Stimulated activated CD4-positive, alpha-beta T cell treated with anti-CD3 and anti-CD28 coated beads, Interleukin-4, amount 100 ng/mL, for 24 hours (primary cell): ENCODE measurements around the gene HAUS1.
"Not testable (repeated sequence)": the region's sequence is repeated elsewhere in the genome, so short reads cannot be mapped to it uniquely, and the experiment has no call there.

Experiments used
- DNase-seq: peaks from one replicate; pipeline ENCODE4 v3.0.0-alpha.2; 2020

Gene HAUS1

DNA sequence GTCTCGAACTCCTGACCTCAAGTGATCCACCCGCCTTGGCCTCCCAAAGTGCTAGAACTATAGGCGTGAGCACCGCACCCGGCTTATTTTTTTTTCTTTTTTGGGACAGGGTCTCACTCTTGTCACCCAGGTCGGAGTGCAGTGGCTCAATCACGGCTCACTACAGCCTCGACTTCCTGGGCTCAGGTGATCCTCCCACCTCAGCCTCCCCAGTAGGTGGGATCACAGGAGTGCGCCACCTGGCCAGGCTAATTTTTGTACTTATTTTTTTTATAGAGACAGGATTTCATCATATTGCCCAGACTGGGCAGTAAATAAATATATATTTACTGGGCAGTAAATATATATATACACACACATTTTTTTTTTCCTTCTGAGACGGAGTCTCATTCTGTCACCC lies 8.7 kb upstream of the HAUS1 start:
- no peak for DNase-seq

DNA sequence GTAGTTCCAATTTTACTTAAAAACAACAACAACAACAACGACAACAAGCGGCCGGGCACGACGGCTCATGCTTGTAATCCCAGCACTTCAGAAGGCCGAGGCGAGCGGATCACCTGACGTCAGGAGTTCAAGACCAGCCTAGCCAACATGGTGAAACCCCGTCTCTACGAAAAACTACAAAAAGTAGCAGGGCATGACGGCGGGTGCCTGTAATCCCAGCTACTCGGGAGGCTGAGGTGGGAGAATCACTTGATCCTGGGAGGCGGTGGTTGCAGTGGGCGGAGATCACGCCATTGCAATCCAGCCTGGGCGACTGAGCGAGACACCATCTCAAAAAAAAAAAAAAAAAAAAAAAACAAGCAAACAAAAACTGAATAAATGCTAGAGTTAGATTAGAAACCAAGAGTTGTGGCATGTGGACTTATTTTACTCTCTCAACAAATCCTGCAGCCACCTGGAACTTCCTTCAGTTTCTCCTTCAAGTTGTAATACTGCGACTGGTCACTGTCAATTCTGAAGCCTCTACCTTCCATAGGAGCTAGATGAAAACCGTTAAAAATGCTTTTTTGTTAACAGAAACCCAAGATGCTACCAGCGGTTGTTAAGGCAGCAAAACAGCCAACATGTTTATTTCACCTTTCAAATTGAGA lies 7.4 kb upstream of the HAUS1 start:
- DNase-seq = no peak

DNA sequence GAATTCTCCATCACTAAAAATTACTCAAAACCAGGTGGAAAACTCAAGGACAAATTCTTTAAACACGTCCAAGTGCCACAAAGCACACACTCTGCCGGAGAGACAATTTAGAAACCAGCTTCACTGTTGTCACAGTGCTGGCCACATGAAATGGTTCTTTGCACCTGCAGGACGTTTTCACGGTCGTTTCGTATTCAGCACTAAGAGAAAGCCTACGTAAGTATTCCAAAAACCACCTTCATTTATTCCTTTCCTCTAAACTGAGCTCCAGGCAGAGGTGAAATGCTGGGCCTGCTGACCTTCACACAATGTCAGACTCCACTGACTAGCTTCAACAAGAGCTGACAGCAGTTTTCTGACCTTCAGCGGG lies 6.8 kb upstream of the HAUS1 start:
- no peak for DNase-seq

DNA sequence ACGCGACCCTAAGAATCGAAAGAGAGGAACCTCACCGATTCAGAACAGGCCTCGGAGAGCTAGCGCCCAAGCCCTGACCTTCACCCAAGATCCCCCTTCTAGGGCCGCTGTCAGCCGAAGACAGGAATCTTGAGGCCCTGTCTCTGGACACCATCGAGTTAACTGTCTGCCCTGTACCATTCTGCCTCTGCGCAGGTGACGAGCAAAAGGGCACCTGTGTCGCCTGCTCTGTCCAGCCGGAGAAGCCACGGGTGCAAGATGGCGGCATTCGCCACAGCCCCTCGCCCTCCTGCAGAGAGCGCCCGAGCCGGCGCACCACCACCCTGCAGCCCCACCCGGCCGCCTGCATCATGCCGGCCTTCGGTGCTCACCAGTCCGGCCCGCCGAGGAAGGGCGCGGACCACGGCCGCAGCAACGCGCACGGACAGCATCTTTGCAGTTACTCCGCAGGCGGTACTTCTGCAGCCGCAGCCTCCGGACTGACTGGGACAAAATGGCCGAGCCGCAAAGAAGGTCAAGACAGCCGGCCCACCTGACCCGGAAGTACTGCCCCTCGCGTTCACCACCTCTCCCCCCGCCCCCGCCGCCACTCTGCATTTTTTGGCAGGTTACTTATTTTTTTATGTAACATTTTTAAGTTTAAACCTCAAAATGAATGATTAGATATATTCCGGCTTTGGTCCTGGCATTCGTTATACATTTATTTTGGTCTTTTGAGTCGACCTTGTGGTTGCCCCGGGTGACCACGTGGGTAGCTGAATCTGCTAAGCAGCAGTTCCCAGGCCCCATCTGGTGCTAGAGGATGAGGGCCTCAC lies 6.2 kb upstream of the HAUS1 start, which contains the start of gene ATP5F1A:
Gene ATP5F1A (minus strand): TSS at position 496 of the 815 bp plus-strand sequence. CDS start 65 bp downstream, at position 431.
- DNase-seq = peak; percentile 88

DNA sequence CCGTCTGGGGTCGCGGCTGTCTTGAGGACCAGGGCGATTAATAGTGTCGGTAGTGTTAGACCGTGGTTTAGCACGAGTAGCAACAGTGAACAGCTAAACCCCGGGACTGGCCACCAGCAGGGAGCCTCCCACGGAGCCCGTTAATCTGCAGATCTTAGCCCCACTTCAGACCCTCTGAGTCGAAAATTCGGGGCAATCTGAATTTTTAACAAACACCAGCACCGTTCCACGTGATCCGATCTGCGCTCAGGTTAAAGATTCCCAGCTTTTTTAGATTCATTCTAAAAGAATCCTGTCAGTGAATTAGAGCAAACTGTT lies 5.6 kb upstream of the HAUS1 start:
- no peak for DNase-seq

DNA sequence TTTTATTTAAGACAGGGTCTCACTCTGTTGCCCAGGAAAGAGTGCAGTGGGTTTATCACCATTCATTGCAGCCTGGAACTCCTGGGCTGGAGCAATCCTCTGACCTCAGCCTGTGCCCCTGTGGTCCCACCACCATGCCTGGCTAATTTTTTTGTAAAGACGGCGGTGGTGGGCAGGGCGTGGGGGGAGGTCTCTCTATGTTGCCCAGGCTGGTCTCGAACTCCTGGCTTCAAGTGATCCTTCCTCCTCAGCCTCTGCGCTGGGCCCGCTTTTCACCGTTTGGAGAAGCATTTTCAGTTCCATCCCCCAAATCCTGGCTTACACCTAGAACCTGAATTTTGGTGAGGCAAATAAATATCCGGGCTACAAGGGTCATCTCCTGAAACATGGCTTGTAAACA lies 4.7 kb upstream of the HAUS1 start:
- no peak for DNase-seq

DNA sequence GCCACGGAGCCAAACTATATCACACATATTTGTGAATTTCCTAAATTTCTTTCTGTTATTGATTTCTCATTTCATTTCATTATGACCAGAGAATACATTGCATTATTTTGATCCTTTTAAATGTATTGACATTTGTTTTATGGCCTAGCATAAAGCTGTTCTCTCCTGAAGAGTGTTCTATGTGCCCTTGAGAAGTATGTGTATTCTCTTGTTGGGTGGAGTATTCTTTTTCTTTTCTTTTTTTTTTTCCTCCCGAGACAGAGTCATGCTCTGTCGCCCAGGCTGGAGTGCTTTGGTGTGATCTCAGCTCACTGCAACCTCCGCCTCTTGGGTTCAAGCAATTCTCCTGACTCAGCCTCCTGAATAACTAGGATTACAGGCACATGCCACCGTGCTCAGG lies 5.2 kb downstream of the HAUS1 start:
- DNase-seq = no peak

DNA sequence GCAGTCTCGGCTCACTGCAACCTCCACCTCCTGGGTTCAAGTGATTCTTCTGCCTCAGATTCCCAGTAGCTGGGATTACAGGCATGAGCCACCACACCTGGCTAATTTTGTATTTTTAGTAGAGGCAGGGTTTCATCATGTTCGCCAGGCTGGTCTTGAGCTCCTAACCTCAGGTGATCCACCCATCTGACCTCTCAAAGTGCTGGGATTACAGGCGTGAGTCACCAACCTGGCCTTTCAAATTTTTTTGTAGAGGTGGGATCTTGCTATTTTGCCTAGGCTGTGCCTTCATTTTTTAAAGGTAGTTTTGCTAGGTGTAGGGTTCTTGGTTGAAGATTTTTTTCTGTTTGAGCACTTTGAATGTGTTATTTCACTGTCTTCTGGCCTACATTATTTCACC lies 6.2 kb downstream of the HAUS1 start:
- DNase-seq = no peak

DNA sequence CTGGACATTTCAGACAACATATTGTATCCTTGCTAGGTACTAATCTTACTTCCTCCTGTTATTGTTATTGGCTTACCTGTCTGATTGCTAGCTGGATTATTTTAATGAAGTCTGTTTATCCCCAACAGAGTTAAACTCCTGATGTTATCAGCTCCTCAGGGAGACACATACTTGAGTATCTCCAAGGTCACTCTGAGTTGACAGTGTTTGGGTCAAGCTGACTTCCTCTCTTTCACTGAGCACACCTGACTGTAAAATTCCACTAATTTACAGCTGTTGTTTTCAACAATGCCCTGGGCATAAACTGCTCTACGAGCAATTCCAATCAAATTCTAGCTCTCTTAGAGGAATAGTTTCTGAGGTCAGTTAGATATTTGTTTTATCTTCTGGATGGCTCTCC lies 9.6 kb downstream of the HAUS1 start:
- DNase-seq = no peak

DNA sequence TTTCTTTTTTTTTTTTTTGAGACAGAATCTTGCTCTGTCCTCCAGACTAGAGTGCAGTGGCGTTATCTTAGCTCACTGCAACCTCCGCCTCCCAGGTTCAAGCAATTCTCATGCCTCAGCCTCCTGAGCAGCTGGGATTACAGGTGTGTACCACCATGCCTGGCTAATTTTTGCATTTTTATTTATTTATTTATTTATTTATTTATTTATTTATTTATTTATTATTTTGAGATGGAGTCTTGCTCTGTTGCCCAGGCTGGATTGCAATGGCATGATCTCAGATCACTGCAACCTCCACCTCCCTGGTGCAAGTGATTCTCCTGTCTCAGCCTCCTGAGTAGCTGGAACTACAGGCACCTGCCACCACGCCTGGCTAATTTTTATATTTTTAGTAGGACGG lies 22.4 kb downstream of the HAUS1 start:
- DNase-seq = not testable (repeated sequence)

DNA sequence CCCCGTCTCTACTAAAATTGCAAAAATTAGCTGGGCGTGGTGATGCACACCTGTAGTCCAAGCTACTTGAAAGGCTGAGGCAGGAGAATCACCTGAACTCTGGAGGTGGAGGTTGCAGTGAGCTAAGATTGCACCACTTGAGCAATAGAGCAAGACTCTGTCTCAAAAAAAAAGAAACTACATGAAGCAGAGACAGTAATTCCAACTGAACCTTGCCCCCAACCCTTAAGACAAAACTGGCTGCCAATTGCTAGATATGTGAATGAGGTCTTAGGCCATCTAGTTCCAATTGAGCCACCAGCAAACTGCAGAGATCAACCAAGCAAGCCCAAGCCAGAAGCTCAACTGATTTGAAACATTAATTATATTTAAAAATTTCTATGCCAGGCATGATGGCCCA lies 25.9 kb downstream of the HAUS1 start:
- DNase-seq = no peak

DNA sequence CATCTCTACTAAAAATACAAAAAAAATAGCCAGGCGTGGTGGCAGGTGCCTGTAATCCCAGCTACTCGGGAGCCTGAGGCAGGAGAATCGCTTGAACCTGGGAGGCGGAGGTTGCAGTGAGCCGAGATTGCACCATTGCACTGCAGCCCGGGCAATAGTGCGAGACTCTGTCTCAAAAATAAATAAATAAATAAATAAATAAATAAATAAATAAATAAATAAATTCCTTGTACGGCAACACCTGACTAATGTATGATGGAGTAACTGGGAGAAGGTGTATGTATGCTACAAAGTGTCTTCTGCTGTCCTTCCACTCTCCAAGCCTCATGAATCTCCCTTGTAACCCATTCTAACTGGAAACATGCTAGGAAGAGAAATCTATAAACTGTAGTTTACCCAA lies 26.4 kb downstream of the HAUS1 start:
- not testable (repeated sequence) for DNase-seq

DNA sequence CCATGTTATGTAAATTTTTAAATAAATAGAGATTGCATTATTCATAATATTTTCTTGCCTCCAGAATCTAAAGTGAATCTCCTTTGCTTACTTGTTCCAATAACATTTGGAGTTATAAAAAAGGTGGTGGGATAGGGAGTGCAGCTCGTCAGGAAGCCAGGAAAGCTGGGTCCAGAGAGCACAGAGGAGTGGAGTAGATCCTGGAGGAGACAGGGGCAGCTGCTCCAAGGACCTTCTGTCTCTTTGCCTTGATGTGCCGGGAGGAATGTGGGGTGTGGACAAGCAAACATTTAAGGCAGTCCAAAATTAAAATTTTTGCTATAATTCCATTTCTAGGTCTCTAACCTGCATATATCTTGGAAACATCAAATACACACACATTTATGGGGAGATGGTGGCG lies 29.3 kb downstream of the HAUS1 start:
- no peak for DNase-seq

DNA sequence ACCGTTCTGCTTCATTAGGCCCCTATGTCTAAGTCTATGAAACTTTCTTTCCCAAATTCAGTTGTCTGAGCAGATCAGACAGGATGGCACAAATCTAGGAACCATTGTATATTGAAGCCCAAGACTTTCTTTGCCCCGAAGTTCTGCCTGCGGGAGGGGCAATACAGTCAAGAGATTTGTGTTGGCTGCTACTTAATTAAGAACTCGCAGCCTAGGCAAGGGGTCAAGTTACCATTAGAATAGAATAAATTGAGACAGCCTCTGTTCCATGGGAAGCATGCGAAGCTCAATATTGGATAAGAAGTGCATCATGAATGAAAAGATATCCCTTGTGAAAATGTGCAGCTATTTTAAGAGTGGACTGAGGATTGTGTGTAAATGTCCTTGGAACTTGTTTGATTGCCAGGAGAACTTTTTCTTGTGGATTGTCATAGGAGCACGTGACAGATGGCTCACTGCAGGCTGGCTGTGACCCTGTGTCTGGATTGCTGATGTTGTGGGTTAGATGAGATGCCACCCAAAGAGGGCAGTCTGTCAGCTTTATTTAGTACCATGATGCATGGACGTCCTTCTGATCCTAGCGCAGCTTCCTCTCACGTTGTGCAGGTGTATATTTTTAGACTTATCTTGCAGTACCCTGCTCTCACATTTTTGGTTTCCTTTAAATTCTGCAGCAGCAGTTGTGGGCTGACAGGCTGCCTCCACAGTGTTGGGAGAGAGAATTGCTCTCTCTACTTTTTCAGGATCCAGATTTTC lies 30.9 kb downstream of the HAUS1 start:
- no peak for DNase-seq

DNA sequence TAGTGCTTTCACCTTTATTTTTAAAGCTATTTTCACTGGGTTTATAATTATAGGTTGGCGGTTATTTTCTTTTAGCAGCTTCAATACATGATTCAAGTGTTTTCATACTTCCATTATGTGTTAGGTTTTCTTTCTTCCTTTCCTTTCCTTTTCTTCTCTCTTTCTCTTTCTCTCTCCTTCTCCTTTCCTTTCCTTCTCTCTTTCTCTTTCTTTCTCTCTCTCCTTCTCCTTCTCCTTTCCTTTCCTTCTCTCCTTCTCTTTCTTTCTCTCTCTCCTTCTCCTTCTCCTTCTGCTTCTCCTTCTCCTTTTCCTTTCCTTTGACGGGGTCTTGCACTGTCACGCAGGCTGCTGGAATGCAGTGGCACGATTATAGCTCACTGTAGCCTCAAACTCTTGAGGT lies 36.0 kb downstream of the HAUS1 start:
- DNase-seq = no peak

DNA sequence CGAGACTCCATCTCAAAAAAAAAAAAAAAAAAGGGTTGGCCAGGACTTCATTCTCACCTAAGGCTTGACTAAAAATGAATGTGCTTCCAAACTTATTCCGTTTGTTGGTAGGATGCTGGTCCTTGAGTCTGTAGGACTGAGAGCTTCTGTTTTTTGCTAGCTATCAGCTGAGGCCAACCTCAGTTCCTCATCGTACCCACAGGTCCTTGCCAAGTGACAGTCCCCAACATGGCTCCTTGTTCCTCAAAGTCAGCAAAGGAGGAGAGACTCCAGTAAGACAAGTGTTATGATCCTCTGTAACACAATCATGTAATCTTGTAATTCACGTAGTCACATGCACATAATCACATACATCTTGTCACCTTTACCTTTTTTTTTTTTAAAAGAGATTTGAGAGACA lies 37.0 kb downstream of the HAUS1 start:
- no peak for DNase-seq

DNA sequence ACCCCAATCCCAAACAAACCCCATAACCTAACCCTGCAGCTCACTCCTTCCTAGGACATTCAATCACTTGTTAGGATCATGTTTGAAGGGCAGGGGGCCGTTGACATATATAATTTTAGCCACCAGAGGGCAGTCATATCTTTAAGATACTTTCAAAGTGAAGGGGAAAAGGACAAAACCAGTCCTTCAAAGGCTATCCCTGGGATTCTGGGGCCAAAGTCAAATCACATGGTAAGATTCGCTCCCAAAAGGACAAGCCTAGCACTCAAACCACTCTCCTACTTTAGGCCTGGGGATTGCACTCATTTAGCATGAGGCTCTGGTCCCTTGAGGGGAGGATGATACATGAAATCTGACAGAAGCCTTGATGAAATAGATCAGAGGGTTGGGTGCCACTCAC lies 44.6 kb downstream of the HAUS1 start:
- DNase-seq = peak; percentile 56

DNA sequence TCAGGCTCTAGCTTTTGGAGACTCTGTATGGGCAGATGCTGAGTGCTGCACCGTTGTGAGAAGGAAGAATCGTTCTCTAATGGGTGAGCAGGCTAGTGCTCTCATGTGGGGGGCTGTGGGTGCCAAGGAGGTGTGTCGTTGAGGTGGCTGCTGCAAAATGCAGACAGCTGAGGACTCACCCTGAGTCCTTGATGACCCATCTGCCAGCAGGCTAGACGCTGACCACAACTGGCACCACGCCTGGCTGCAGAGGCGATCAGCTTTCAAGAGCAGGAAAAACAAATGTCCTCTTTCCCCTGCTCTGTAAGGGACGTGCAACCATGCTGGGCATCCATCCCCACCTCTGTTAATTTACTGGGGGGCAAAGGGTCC lies 48.2 kb downstream of the HAUS1 start:
- DNase-seq = no peak

DNA sequence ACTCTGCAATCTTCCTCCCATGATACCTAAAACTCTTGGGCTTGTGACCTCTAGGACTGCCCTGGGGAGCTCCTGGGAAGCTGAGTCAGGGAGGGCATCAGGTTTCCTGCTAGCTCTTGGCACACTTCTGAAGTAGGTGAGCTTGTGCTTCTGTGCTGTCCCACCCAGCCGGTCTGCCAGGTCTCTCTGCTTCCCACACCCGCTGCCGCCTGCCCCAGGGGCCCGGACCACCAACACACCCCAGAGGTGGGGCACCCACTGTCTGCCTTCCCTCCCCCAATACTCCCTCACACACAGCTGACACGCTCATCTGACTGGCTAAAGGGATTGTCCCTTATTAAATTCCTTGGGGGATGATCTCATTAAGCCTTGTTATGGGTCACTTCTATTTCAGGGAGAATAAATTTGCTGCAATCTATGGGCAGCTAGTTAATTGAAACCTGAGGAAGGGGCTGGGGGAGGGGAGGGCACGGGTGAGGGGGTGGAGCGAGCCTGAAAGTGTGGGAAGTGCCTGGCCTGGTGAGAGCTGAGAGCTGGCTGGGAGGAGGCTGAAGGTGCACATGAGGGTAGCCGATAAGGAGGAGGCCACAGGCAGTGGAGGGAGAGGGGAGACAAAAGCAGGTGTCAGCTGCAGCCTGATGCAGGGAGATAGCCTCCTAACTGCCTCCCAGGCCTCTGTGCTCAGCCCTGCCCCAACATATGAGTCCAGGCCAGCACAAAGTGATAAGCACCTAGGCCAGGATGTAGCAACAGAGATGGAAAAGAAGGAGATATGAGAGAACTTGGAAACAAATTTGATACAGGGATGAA lies 48.8 kb downstream of the HAUS1 start:
- no peak for DNase-seq

DNA sequence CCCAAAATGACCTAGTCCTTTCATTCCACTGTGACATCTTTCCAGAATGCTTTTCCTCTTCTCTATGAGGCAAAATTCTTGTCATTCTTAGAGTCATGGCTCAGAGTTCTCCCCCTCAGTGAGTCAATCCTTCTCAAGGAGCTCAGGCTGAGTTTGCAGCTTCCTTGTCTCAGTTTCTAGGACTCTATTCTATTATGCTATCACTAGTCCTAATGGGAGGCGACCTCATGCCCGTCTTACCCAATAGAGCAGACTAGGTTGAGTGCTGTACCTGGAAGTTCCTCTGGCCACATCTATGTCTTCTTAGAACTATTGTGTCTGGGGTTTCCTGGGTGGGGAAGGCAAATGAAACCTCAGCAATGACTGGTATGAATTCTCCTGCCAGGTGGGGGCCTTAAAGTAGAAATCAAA lies 51.5 kb downstream of the HAUS1 start:
- peak; percentile 32 for DNase-seq

DNA sequence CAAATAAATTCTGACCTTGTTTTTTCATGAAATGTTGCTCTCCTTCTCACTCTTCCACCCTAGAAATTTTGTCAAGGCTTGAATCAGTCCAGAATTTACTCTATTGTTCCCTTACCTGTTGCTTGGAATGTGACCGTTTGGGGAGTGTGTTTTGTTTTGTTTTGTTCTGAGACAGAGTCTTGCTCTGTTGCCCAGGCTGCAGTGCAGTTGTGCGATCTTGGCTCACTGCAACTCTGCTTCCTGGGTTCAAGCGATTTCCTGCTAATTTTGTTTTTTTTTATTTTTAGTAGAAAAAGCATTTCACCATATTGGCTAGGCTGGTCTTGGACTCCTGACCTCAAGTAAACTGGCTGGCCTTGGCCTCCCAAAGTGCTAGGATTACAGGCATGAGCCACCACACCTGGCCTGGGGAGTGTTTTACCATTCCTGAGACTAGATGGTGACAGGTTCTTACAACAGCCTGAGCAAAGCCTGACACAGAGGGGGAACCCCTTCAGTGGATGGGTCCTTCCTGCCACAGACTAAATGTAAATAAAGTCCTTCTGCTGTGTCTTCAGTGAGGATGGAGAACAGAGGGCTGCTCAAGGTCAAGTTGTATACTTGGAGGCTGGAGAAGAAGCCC lies 52.0 kb downstream of the HAUS1 start:
- DNase-seq = peak; percentile 24

DNA sequence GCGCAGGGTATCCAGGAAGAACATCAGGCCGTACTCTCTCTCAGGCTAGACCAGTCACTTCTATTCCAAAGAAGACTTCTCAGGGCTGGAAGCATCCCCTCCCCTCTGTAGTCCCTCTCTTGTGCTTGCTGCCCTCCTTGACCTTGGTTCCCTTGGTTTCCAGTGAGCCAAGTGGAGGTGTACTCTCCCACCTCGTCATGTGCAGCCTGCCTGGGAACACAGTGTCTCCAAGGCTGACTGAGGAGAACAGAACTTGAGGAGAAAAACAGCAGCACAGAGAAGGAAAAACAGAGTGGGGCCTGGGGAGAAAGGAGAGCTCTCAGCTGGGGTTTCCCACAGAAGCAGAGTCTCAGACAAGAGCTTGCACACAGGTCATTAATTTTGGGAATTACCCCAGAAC lies 52.7 kb downstream of the HAUS1 start:
- no peak for DNase-seq

DNA sequence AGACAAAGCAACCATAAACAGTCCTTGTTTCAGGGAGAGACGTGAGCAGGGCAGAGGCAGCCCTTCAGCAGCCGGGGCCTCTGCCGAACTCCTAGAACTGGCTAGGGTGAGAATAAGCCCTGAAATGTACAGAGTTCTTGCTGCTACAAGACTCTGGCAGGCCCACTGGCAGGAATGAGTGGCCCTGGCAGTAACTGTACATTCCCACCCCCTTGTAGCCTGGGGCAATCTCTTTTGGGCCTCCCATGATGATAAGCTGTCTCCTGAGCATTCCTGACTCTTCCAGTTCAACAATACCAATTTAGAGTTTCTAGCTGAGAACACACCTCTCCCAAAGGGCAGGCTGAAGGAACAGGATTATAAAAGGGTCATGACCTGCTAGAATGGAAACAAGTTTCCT lies 54.3 kb downstream of the HAUS1 start:
- no peak for DNase-seq
